SU-DHL-6 (cell line): ENCODE data around the gene GOSR2.

Experiments used
- H2AFZ ChIP-seq: fragments of 200-600 bp; sonication (generic); 2 replicates; pipeline ENCODE4 v1.6.1; 2014; ENCODE audit warnings: low read depth, mild to moderate bottlenecking, moderate library complexity, mixed read lengths, antibody characterized with exemption, low read length; ENCODE audit not compliant: severe bottlenecking
- H3F3A ChIP-seq: fragments of 200-600 bp; shearing (Covaris generic); 2 replicates; pipeline ENCODE4 v1.6.0; 2016; ENCODE audit warnings: antibody characterized with exemption, mild to moderate bottlenecking; ENCODE audit not compliant: insufficient read depth
- H3K27ac ChIP-seq: fragments of 200-600 bp; sonication (generic); 2 replicates; pipeline ENCODE4 v1.5.1; 2016; ENCODE audit warnings: low read depth, mild to moderate bottlenecking, low read length, moderate library complexity, mixed read lengths
- H3K27me3 ChIP-seq: fragments of 200-600 bp; sonication (generic), shearing (Covaris generic); 2 replicates; pipeline ENCODE4 v1.6.0; 2014; ENCODE audit warnings: mild to moderate bottlenecking, low read length
- H3K36me3 ChIP-seq: fragments of 200-600 bp; sonication (generic); 2 replicates; pipeline ENCODE4 v1.6.1; 2014; ENCODE audit warnings: mild to moderate bottlenecking, low read length, mixed read lengths
- H3K4me2 ChIP-seq: fragments of 300-600, 200-600 bp; shearing (Covaris generic), sonication (generic); 2 replicates; pipeline ENCODE4 v1.6.0; 2014; ENCODE audit warnings: low read length, low read depth, mild to moderate bottlenecking; ENCODE audit not compliant: poor library complexity, severe bottlenecking
- H3K4me3 ChIP-seq: fragments of 200-600 bp; sonication (generic); 2 replicates; pipeline ENCODE4 v1.5.1; 2014; ENCODE audit warnings: antibody characterized with exemption, low read length, mild to moderate bottlenecking, mixed read lengths; ENCODE audit not compliant: insufficient read depth, poor library complexity, severe bottlenecking
- H3K79me2 ChIP-seq: fragments of 200-600 bp; sonication (generic); 2 replicates; pipeline ENCODE4 v1.6.1; 2014; ENCODE audit warnings: mild to moderate bottlenecking, low read length, moderate library complexity; ENCODE audit not compliant: insufficient read depth
- H3K9ac ChIP-seq: fragments of 200-600 bp; sonication (generic); 2 replicates; pipeline ENCODE4 v1.7.0; 2014; ENCODE audit warnings: mild to moderate bottlenecking, low read length
- H3K9me2 ChIP-seq: fragments of 200-600 bp; sonication (generic); replicated peaks from 2 replicates; pipeline ENCODE4 v1.6.1; 2014; ENCODE audit warnings: low read length; ENCODE audit not compliant: insufficient read depth
- H3K9me3 ChIP-seq: fragments of 200-600 bp; sonication (generic); 2 replicates; pipeline ENCODE4 v1.6.1; 2014; ENCODE audit warnings: low read length, mixed read lengths; ENCODE audit not compliant: insufficient read depth
- H4K20me1 ChIP-seq: fragments of 200-600 bp; sonication (generic); 2 replicates; pipeline ENCODE4 v1.6.1; 2014; ENCODE audit warnings: low read depth, mild to moderate bottlenecking, antibody characterized with exemption, low read length, moderate library complexity, mixed read lengths
- EZH2phosphoT487 ChIP-seq: fragments of 200-600 bp; sonication (generic), shearing (Covaris generic); conservative IDR thresholded peaks from 2 replicates; pipeline ENCODE4 v1.6.1; 2018; ENCODE audit warnings: mild to moderate bottlenecking, antibody characterized with exemption, low read length, moderate library complexity, mixed read lengths
- TF ChIP-seq, protein P1 (sequence below): fragments of 200-600 bp; sonication (generic); IDR thresholded peaks from one replicate; pipeline ENCODE4 v1.5.1; 2017; ENCODE audit warnings: antibody characterized with exemption, mild to moderate bottlenecking, low read length, moderate library complexity; ENCODE audit not compliant: insufficient read depth, poor library complexity, severe bottlenecking

The GOSR2 gene

DNA sequence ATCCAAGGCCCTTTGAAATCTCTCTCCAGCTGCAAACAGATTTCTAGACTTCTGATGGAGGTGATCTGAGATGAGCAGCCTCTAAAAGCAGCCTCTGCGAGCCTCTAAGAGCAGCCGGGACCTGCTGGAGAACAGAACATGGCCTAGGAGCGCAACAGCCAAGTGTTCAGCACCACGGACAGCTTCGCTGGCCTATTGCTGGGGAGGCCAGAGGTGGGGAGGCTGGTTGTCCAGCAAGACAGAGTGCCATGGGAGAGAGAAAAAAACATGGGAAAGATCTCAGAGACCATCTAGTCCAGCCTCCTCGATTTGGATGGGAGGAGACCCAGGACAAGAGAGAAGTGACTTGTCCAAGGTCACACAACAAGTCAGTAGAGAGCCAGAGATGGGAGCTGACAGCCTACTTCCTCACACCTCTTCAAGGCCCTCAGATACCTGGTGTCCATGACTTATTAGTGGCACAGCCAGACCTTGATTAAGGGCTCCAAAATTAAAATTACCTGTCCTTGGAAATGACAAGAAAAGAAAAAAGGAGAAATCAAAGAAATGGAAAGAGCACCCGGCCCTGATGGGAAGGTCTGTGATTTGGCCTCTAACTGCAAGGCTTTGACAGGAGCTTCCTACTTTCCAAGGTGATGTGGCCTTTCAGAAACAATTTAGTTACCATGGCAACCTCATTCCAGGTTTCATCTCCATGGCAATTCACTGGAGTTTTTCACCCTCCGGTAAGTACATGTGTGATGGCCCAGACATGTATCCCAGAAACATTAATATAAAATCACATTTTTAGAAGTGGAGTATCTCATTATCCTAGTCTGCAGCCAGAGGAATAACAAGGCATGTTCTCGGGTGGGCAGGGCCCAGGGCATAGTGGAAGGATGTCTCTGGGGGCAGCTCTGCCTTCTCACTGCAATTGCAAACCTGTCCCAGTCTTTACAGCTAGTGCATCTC is 41.6 kb downstream of the GOSR2 start:
- no peak overlapping the region for H3K4me3 ChIP-seq
- H3K9me2 ChIP-seq: no peaks in the 10 kb centered on the region
- no peaks in the 10 kb centered on the region for H3K36me3 ChIP-seq
- H3K27me3 ChIP-seq: no peaks in the 10 kb centered on the region
- no peaks in the 10 kb centered on the region for H3K9me3 ChIP-seq
- H2AFZ ChIP-seq: no peak overlapping the region
- no peak overlapping the region for H3K27ac ChIP-seq
- no peak overlapping the region for H3K9ac ChIP-seq
- no peaks in the 10 kb centered on the region for H3K79me2 ChIP-seq
- TF ChIP-seq EZH2phosphoT487: no peak
- TF ChIP-seq, protein P1, sequence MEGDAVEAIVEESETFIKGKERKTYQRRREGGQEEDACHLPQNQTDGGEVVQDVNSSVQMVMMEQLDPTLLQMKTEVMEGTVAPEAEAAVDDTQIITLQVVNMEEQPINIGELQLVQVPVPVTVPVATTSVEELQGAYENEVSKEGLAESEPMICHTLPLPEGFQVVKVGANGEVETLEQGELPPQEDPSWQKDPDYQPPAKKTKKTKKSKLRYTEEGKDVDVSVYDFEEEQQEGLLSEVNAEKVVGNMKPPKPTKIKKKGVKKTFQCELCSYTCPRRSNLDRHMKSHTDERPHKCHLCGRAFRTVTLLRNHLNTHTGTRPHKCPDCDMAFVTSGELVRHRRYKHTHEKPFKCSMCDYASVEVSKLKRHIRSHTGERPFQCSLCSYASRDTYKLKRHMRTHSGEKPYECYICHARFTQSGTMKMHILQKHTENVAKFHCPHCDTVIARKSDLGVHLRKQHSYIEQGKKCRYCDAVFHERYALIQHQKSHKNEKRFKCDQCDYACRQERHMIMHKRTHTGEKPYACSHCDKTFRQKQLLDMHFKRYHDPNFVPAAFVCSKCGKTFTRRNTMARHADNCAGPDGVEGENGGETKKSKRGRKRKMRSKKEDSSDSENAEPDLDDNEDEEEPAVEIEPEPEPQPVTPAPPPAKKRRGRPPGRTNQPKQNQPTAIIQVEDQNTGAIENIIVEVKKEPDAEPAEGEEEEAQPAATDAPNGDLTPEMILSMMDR: no peak
- no peak overlapping the region for H3K4me2 ChIP-seq
- H3F3A ChIP-seq: no peaks in the 10 kb centered on the region
- no peaks in the 10 kb centered on the region for H4K20me1 ChIP-seq

DNA sequence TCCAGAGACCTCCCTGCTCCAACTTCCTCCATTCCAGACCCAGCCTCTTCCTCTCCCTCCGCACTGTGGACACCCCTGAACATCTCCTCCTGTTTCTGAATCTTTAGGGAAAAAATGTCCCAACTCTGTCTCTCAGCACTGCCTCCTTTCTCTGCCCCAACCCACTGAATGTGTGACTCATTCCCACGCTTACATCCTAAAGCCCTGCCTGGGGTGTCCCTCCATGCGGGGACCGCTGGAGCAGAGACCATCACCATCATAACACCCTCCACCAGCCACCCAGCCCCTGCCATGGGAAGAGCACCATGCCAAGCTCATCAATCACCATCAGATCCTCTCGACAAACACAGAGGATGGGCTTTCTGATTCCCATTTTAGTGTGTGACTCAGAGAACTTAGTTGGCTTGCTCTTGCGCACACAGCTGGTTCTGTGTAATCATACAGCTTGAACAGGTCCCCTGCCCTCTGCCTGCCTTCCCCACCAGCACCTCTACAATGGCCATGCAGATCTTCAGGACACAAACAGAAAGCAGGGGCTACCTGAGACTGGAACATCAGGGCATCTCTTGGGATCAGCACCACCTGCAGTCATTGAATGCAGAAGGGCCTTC is 45.4 kb downstream of the GOSR2 start:
- no peaks in the 10 kb centered on the region for H3K9me3 ChIP-seq
- no peaks in the 10 kb centered on the region for H3K27me3 ChIP-seq
- no peaks in the 10 kb centered on the region for H3K36me3 ChIP-seq
- no peak overlapping the region for H2AFZ ChIP-seq
- no peak overlapping the region for H3K4me2 ChIP-seq
- no peak overlapping the region for H3K4me3 ChIP-seq
- no peaks in the 10 kb centered on the region for H3F3A ChIP-seq
- TF ChIP-seq, protein P1: no peak
- TF ChIP-seq EZH2phosphoT487: no peak
- no peaks in the 10 kb centered on the region for H3K9me2 ChIP-seq
- no peaks in the 10 kb centered on the region for H3K79me2 ChIP-seq
- H4K20me1 ChIP-seq: no peaks in the 10 kb centered on the region
- H3K27ac ChIP-seq: no peak overlapping the region
- H3K9ac ChIP-seq: no peak overlapping the region

DNA sequence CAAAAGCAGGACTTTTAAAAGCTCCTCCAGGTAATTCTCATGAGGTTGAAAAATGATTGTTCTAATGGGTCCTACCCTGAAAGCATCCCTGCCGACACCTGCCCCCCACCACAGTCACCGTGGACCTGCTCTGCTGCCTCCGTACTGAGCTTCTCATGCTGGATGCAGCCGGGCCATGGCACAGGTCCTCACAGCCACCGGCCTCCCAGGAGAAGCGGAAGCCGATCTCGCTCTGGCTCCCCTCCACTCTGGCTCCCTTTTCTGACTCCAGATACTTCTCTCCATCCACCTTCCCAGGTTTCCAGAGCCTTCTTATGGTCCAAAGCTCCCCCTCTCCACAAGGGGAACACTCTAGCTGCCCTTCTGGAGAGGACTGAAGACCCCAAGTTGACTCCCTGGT is 45.9 kb downstream of the GOSR2 start:
- no peaks in the 10 kb centered on the region for H3K9me3 ChIP-seq
- no peaks in the 10 kb centered on the region for H3F3A ChIP-seq
- no peaks in the 10 kb centered on the region for H3K27me3 ChIP-seq
- H2AFZ ChIP-seq: no peak overlapping the region
- H3K36me3 ChIP-seq: no peaks in the 10 kb centered on the region
- H3K4me2 ChIP-seq: no peak overlapping the region
- H3K27ac ChIP-seq: no peak overlapping the region
- TF ChIP-seq EZH2phosphoT487: no peak
- TF ChIP-seq, protein P1: no peak
- no peaks in the 10 kb centered on the region for H3K79me2 ChIP-seq
- no peak overlapping the region for H3K9ac ChIP-seq
- H4K20me1 ChIP-seq: no peaks in the 10 kb centered on the region
- no peak overlapping the region for H3K4me3 ChIP-seq
- H3K9me2 ChIP-seq: no peaks in the 10 kb centered on the region
